Measurements from ENCODE around the gene IFT122.

GRCh38 chr3:129442486-129442885 is 2.5 kb downstream of the IFT122 start:
- TF ChIP-seq CTCF (IDR thresholded peaks at IDR 0.05; ENCODE audit: insufficient read depth, low read length): no peak
- TF ChIP-seq GABPA (IDR thresholded peaks at IDR 0.05; ENCODE audit: low read depth): no peak
- no peak for TF ChIP-seq POLR2AphosphoS5 (IDR thresholded peaks at IDR 0.05; ENCODE audit: low read depth)
- no peak for TF ChIP-seq SPI1 (IDR thresholded peaks at IDR 0.05; ENCODE audit: borderline replicate concordance, low read depth)
